T-helper 2 cell treated with Interferon-gamma antibody and Interleukin-4, amounts not matched to agents 5 μg/mL and 100 μg/mL, for 36 hours (primary cell): Measurements from ENCODE around the gene NPAS3.

Experiments used
- DNase-seq: peaks from one replicate; pipeline ENCODE4 v3.0.0; 2021; ENCODE audit warnings: low spot score
- H3K27ac Mint-ChIP-seq: one replicate; pipeline ENCODE4 v1.8.0; 2021; ENCODE audit warnings: mild to moderate bottlenecking, mixed read lengths
- H3K27me3 Mint-ChIP-seq: one replicate; pipeline ENCODE4 v1.8.0; 2021; ENCODE audit warnings: low read depth, mixed read lengths
- H3K36me3 Mint-ChIP-seq: one replicate; pipeline ENCODE4 v1.8.0; 2021; ENCODE audit warnings: low read depth, mixed read lengths
- H3K4me1 Mint-ChIP-seq: one replicate; pipeline ENCODE4 v1.8.0; 2021; ENCODE audit warnings: low read depth, mixed read lengths
- H3K4me3 Mint-ChIP-seq: one replicate; pipeline ENCODE4 v1.8.0; 2022; ENCODE audit warnings: mild to moderate bottlenecking, moderate library complexity, mixed read lengths
- H3K9me3 Mint-ChIP-seq: one replicate; pipeline ENCODE4 v1.8.0; 2021; ENCODE audit warnings: mixed read lengths

Gene NPAS3

GRCh38 chr14:32932914-32933628, 5.6 kb upstream of the NPAS3 start:
- Mint-ChIP-seq H3K4me3 (no peak overlapping the region), H3K27ac (no peak overlapping the region), H3K27me3 (peaks cover 70% of the 10 kb centered on the region), H3K4me1 (no peaks in the 10 kb centered on the region), H3K36me3 (no peaks in the 10 kb centered on the region), H3K9me3 (no peaks in the 10 kb centered on the region)
- no peak for DNase-seq

GRCh38 chr14:32933629-32934072, 5.0 kb upstream of the NPAS3 start:
- no peak for DNase-seq
- H3K27ac Mint-ChIP-seq = no peak overlapping the region
- H3K4me1 Mint-ChIP-seq = no peaks in the 10 kb centered on the region
- H3K27me3 Mint-ChIP-seq = peaks cover 74% of the 10 kb centered on the region
- H3K9me3 Mint-ChIP-seq = no peaks in the 10 kb centered on the region
- no peak overlapping the region for H3K4me3 Mint-ChIP-seq
- H3K36me3 Mint-ChIP-seq = no peaks in the 10 kb centered on the region

- no peaks in the 10 kb centered on the region for H3K9me3 Mint-ChIP-seq
- DNase-seq = no peak
- no peaks in the 10 kb centered on the region for H3K36me3 Mint-ChIP-seq
- no peaks in the 10 kb centered on the region for H3K4me1 Mint-ChIP-seq
- H3K27me3 Mint-ChIP-seq = peaks cover 71% of the 10 kb centered on the region
- H3K27ac Mint-ChIP-seq = peak overlapping the region; percentile 26
- H3K4me3 Mint-ChIP-seq = peak overlapping the region; percentile 24
Observed at GRCh38 chr14:32934073-32934880, 4.4 kb upstream of the NPAS3 start.

GRCh38 chr14:32934881-32935633, 3.6 kb upstream of the NPAS3 start:
- H3K27me3 Mint-ChIP-seq = peaks cover 78% of the 10 kb centered on the region
- H3K4me3 Mint-ChIP-seq = no peak overlapping the region
- no peak for DNase-seq
- peaks cover 4% of the 10 kb centered on the region for H3K4me1 Mint-ChIP-seq
- H3K36me3 Mint-ChIP-seq = no peaks in the 10 kb centered on the region
- H3K27ac Mint-ChIP-seq = no peak overlapping the region
- no peaks in the 10 kb centered on the region for H3K9me3 Mint-ChIP-seq

- DNase-seq = no peak
- no peaks in the 10 kb centered on the region for H3K36me3 Mint-ChIP-seq
- no peaks in the 10 kb centered on the region for H3K9me3 Mint-ChIP-seq
- H3K4me1 Mint-ChIP-seq = peaks cover 4% of the 10 kb centered on the region
- no peak overlapping the region for H3K27ac Mint-ChIP-seq
- peak overlapping the region; percentile 84 for H3K4me3 Mint-ChIP-seq
- H3K27me3 Mint-ChIP-seq = peaks cover 66% of the 10 kb centered on the region
Observed at GRCh38 chr14:32939254-32940065, 781 bp downstream of the NPAS3 start.

GRCh38 chr14:32940066-32940651, 1.5 kb downstream of the NPAS3 start:
- peaks cover 65% of the 10 kb centered on the region for H3K27me3 Mint-ChIP-seq
- H3K4me1 Mint-ChIP-seq = peaks cover 4% of the 10 kb centered on the region
- H3K27ac Mint-ChIP-seq = no peak overlapping the region
- peak overlapping the region; percentile 84 for H3K4me3 Mint-ChIP-seq
- H3K9me3 Mint-ChIP-seq = no peaks in the 10 kb centered on the region
- no peaks in the 10 kb centered on the region for H3K36me3 Mint-ChIP-seq
- no peak for DNase-seq

- Mint-ChIP-seq H3K27ac (no peak overlapping the region), H3K4me1 (peaks cover 4% of the 10 kb centered on the region), H3K27me3 (peaks cover 57% of the 10 kb centered on the region), H3K36me3 (no peaks in the 10 kb centered on the region), H3K9me3 (no peaks in the 10 kb centered on the region), H3K4me3 (no peak overlapping the region)
- DNase-seq = no peak
Observed at GRCh38 chr14:32940711-32941667, 2.3 kb downstream of the NPAS3 start.

- H3K9me3 Mint-ChIP-seq = no peaks in the 10 kb centered on the region
- H3K4me3 Mint-ChIP-seq = no peak overlapping the region
- no peak for DNase-seq
- H3K27ac Mint-ChIP-seq = no peak overlapping the region
- peaks cover 50% of the 10 kb centered on the region for H3K27me3 Mint-ChIP-seq
- H3K4me1 Mint-ChIP-seq = peaks cover 4% of the 10 kb centered on the region
- no peaks in the 10 kb centered on the region for H3K36me3 Mint-ChIP-seq
Observed at GRCh38 chr14:32941668-32942065, 3.0 kb downstream of the NPAS3 start.

- Mint-ChIP-seq H3K9me3 (no peaks in the 10 kb centered on the region), H3K36me3 (no peaks in the 10 kb centered on the region), H3K4me1 (no peaks in the 10 kb centered on the region), H3K27ac (no peak overlapping the region), H3K27me3 (peaks cover 16% of the 10 kb centered on the region), H3K4me3 (no peak overlapping the region)
- DNase-seq = no peak
Observed at GRCh38 chr14:32947081-32947480, 8.4 kb downstream of the NPAS3 start.

- no peak for DNase-seq
- Mint-ChIP-seq H3K27ac (no peak overlapping the region), H3K4me3 (no peak overlapping the region), H3K36me3 (no peaks in the 10 kb centered on the region), H3K9me3 (no peaks in the 10 kb centered on the region), H3K27me3 (peaks cover 10% of the 10 kb centered on the region), H3K4me1 (no peaks in the 10 kb centered on the region)
Observed at GRCh38 chr14:32947792-32948191, 9.1 kb downstream of the NPAS3 start.

- Mint-ChIP-seq H3K27me3 (peaks cover 6% of the 10 kb centered on the region), H3K4me3 (no peak overlapping the region), H3K27ac (no peak overlapping the region), H3K9me3 (no peaks in the 10 kb centered on the region), H3K4me1 (no peaks in the 10 kb centered on the region), H3K36me3 (no peaks in the 10 kb centered on the region)
- no peak for DNase-seq
Observed at GRCh38 chr14:32950584-32950983, 11.9 kb downstream of the NPAS3 start.

GRCh38 chr14:32967421-32967820, 28.7 kb downstream of the NPAS3 start:
- no peak for DNase-seq
- Mint-ChIP-seq H3K27me3 (no peaks in the 10 kb centered on the region), H3K4me3 (no peak overlapping the region), H3K4me1 (no peaks in the 10 kb centered on the region), H3K9me3 (no peaks in the 10 kb centered on the region), H3K27ac (no peak overlapping the region), H3K36me3 (no peaks in the 10 kb centered on the region)
